Measurements from ENCODE around the gene IGFLR1.
"Not testable (repeated sequence)": the region's sequence is repeated elsewhere in the genome, so short reads cannot be mapped to it uniquely, and the experiment has no call there.

IGFLR1 gene

GRCh38 chr19:35727956-35728706 lies 14.1 kb downstream of the IGFLR1 start:
- H3K27ac ChIP-seq (ENCODE audit: low read depth, low read length) = no peak overlapping the region
- no peaks in the 10 kb centered on the region for H3K4me1 ChIP-seq (ENCODE audit: control insufficient read depth, insufficient read depth, low read length)
- H3K4me3 ChIP-seq (ENCODE audit: low read length) = no peak overlapping the region
- no peak overlapping the region for H3K9ac ChIP-seq (ENCODE audit: low read length)
- H3K27me3 ChIP-seq (ENCODE audit: control insufficient read depth, insufficient read depth, low read length) = no peaks in the 10 kb centered on the region
- peaks cover 67% of the 10 kb centered on the region for H3K36me3 ChIP-seq (ENCODE audit: control insufficient read depth, insufficient read depth, low read length)

GRCh38 chr19:35727053-35727955 lies 14.9 kb downstream of the IGFLR1 start:
- Histone ChIP-seq H3K9ac (ENCODE audit: low read length) (no peak overlapping the region), H3K4me3 (ENCODE audit: low read length) (no peak overlapping the region), H3K36me3 (ENCODE audit: control insufficient read depth, insufficient read depth, low read length) (peaks cover 75% of the 10 kb centered on the region), H3K4me1 (ENCODE audit: control insufficient read depth, insufficient read depth, low read length) (no peaks in the 10 kb centered on the region), H3K27ac (ENCODE audit: low read depth, low read length) (no peak overlapping the region), H3K27me3 (ENCODE audit: control insufficient read depth, insufficient read depth, low read length) (no peaks in the 10 kb centered on the region)

- no peaks in the 10 kb centered on the region for H3K27me3 ChIP-seq (ENCODE audit: control insufficient read depth, insufficient read depth, low read length)
- peaks cover 74% of the 10 kb centered on the region for H3K36me3 ChIP-seq (ENCODE audit: control insufficient read depth, insufficient read depth, low read length)
- H3K9ac ChIP-seq (ENCODE audit: low read length) = no peak overlapping the region
- H3K4me3 ChIP-seq (ENCODE audit: low read length) = no peak overlapping the region
- H3K27ac ChIP-seq (ENCODE audit: low read depth, low read length) = no peak overlapping the region
- no peaks in the 10 kb centered on the region for H3K4me1 ChIP-seq (ENCODE audit: control insufficient read depth, insufficient read depth, low read length)
Observed at GRCh38 chr19:35725216-35725861, 16.9 kb downstream of the IGFLR1 start.

GRCh38 chr19:35724560-35724959 lies 17.7 kb downstream of the IGFLR1 start:
- no peak overlapping the region for H3K27ac ChIP-seq (ENCODE audit: low read depth, low read length)
- no peak overlapping the region for H3K4me3 ChIP-seq (ENCODE audit: low read length)
- H3K27me3 ChIP-seq (ENCODE audit: control insufficient read depth, insufficient read depth, low read length) = no peaks in the 10 kb centered on the region
- peaks cover 72% of the 10 kb centered on the region for H3K36me3 ChIP-seq (ENCODE audit: control insufficient read depth, insufficient read depth, low read length)
- H3K4me1 ChIP-seq (ENCODE audit: control insufficient read depth, insufficient read depth, low read length) = no peaks in the 10 kb centered on the region
- no peak overlapping the region for H3K9ac ChIP-seq (ENCODE audit: low read length)

GRCh38 chr19:35724132-35724531 lies 18.1 kb downstream of the IGFLR1 start:
- peaks cover 72% of the 10 kb centered on the region for H3K36me3 ChIP-seq (ENCODE audit: control insufficient read depth, insufficient read depth, low read length)
- H3K4me1 ChIP-seq (ENCODE audit: control insufficient read depth, insufficient read depth, low read length); H3K27ac ChIP-seq (ENCODE audit: low read depth, low read length); H3K27me3 ChIP-seq (ENCODE audit: control insufficient read depth, insufficient read depth, low read length); H3K4me3 ChIP-seq (ENCODE audit: low read length); H3K9ac ChIP-seq (ENCODE audit: low read length): not testable (repeated sequence)

GRCh38 chr19:35723671-35724070 lies 18.6 kb downstream of the IGFLR1 start:
- peaks cover 8% of the 10 kb centered on the region for H3K4me1 ChIP-seq (ENCODE audit: control insufficient read depth, insufficient read depth, low read length)
- peaks cover 68% of the 10 kb centered on the region for H3K36me3 ChIP-seq (ENCODE audit: control insufficient read depth, insufficient read depth, low read length)
- H3K4me3 ChIP-seq (ENCODE audit: low read length) = no peak overlapping the region
- H3K27ac ChIP-seq (ENCODE audit: low read depth, low read length) = no peak overlapping the region
- no peak overlapping the region for H3K9ac ChIP-seq (ENCODE audit: low read length)
- no peaks in the 10 kb centered on the region for H3K27me3 ChIP-seq (ENCODE audit: control insufficient read depth, insufficient read depth, low read length)

GRCh38 chr19:35722897-35723296 lies 19.4 kb downstream of the IGFLR1 start:
- Histone ChIP-seq H3K27ac (ENCODE audit: low read depth, low read length) (no peak overlapping the region), H3K36me3 (ENCODE audit: control insufficient read depth, insufficient read depth, low read length) (peaks cover 60% of the 10 kb centered on the region), H3K27me3 (ENCODE audit: control insufficient read depth, insufficient read depth, low read length) (no peaks in the 10 kb centered on the region), H3K4me1 (ENCODE audit: control insufficient read depth, insufficient read depth, low read length) (peaks cover 9% of the 10 kb centered on the region), H3K9ac (ENCODE audit: low read length) (no peak overlapping the region), H3K4me3 (ENCODE audit: low read length) (no peak overlapping the region)

- peaks cover 56% of the 10 kb centered on the region for H3K36me3 ChIP-seq (ENCODE audit: control insufficient read depth, insufficient read depth, low read length)
- H3K27me3 ChIP-seq (ENCODE audit: control insufficient read depth, insufficient read depth, low read length) = no peaks in the 10 kb centered on the region
- no peak overlapping the region for H3K4me3 ChIP-seq (ENCODE audit: low read length)
- peaks cover 9% of the 10 kb centered on the region for H3K4me1 ChIP-seq (ENCODE audit: control insufficient read depth, insufficient read depth, low read length)
- no peak overlapping the region for H3K9ac ChIP-seq (ENCODE audit: low read length)
- no peak overlapping the region for H3K27ac ChIP-seq (ENCODE audit: low read depth, low read length)
Observed at GRCh38 chr19:35722461-35722860, 19.8 kb downstream of the IGFLR1 start.

- H3K4me1 ChIP-seq (ENCODE audit: control insufficient read depth, insufficient read depth, low read length) = peaks cover 9% of the 10 kb centered on the region
- H3K27me3 ChIP-seq (ENCODE audit: control insufficient read depth, insufficient read depth, low read length) = no peaks in the 10 kb centered on the region
- H3K4me3 ChIP-seq (ENCODE audit: low read length) = no peak overlapping the region
- no peak overlapping the region for H3K27ac ChIP-seq (ENCODE audit: low read depth, low read length)
- H3K36me3 ChIP-seq (ENCODE audit: control insufficient read depth, insufficient read depth, low read length) = peaks cover 48% of the 10 kb centered on the region
- no peak overlapping the region for H3K9ac ChIP-seq (ENCODE audit: low read length)
Observed at GRCh38 chr19:35721374-35721773, 20.9 kb downstream of the IGFLR1 start.

GRCh38 chr19:35720648-35721047 lies 21.6 kb downstream of the IGFLR1 start:
- Histone ChIP-seq H3K9ac (ENCODE audit: low read length) (no peak overlapping the region), H3K36me3 (ENCODE audit: control insufficient read depth, insufficient read depth, low read length) (peaks cover 45% of the 10 kb centered on the region), H3K4me3 (ENCODE audit: low read length) (no peak overlapping the region), H3K27ac (ENCODE audit: low read depth, low read length) (no peak overlapping the region), H3K27me3 (ENCODE audit: control insufficient read depth, insufficient read depth, low read length) (no peaks in the 10 kb centered on the region), H3K4me1 (ENCODE audit: control insufficient read depth, insufficient read depth, low read length) (peaks cover 15% of the 10 kb centered on the region)

- Histone ChIP-seq H3K27ac (ENCODE audit: low read depth, low read length) (no peak overlapping the region), H3K4me1 (ENCODE audit: control insufficient read depth, insufficient read depth, low read length) (peaks cover 16% of the 10 kb centered on the region), H3K9ac (ENCODE audit: low read length) (no peak overlapping the region), H3K27me3 (ENCODE audit: control insufficient read depth, insufficient read depth, low read length) (no peaks in the 10 kb centered on the region), H3K4me3 (ENCODE audit: low read length) (no peak overlapping the region), H3K36me3 (ENCODE audit: control insufficient read depth, insufficient read depth, low read length) (peaks cover 40% of the 10 kb centered on the region)
Observed at GRCh38 chr19:35720163-35720524, 22.1 kb downstream of the IGFLR1 start.

- Histone ChIP-seq H3K27ac (ENCODE audit: low read depth, low read length) (no peak overlapping the region), H3K27me3 (ENCODE audit: control insufficient read depth, insufficient read depth, low read length) (no peaks in the 10 kb centered on the region), H3K36me3 (ENCODE audit: control insufficient read depth, insufficient read depth, low read length) (peaks cover 35% of the 10 kb centered on the region), H3K4me3 (ENCODE audit: low read length) (peak overlapping the region; percentile 92), H3K4me1 (ENCODE audit: control insufficient read depth, insufficient read depth, low read length) (peaks cover 16% of the 10 kb centered on the region), H3K9ac (ENCODE audit: low read length) (no peak overlapping the region)
Observed at GRCh38 chr19:35719402-35720162, 22.7 kb downstream of the IGFLR1 start.

Data from rectal smooth muscle tissue (tissue), 1 donor.